HAP-1 (cell line): ENCODE results near the gene MAN2A1.
"Not testable (repeated sequence)": the region's sequence is repeated elsewhere in the genome, so short reads cannot be mapped to it uniquely, and the experiment has no call there.

Experiments
- DNase-seq, 2 experiments: peaks; one replicate each; pipeline ENCODE4 v3.0.0-alpha.2; 2016 to 2020; ENCODE audit warnings: low spot score in 2 of 2
- H3K27me3 ChIP-seq: fragments of 250-450 bp; sonication (Bioruptor Pico); 2 replicates; pipeline ENCODE4 v1.5.1; 2020; ENCODE audit warnings: low read depth, mild to moderate bottlenecking, moderate library complexity
- H3K36me3 ChIP-seq: fragments of 250-450 bp; sonication (Bioruptor Pico); replicated peaks from 2 replicates; pipeline ENCODE4 v1.5.1; 2020; ENCODE audit warnings: mild to moderate bottlenecking
- H3K4me1 ChIP-seq: fragments of 250-450 bp; sonication (Bioruptor Pico); 2 replicates; pipeline ENCODE4 v1.5.1; 2020; ENCODE audit warnings: mild to moderate bottlenecking
- H3K4me3 ChIP-seq: fragments of 250-450 bp; sonication (Bioruptor Pico); 2 replicates; pipeline ENCODE4 v1.5.1; 2020; ENCODE audit warnings: mild to moderate bottlenecking, moderate library complexity
- H3K9me3 ChIP-seq: fragments of 250-450 bp; sonication (Bioruptor Pico); 2 replicates; pipeline ENCODE4 v1.5.1; 2020; ENCODE audit warnings: mild to moderate bottlenecking, moderate library complexity
- in situ Hi-C: fragments of 300-500 bp; cut with MboI; formaldehyde crosslinking; loops from 3 replicates; pipeline ENCODE4 v1.14.3; 2020; ENCODE audit warnings: low sequenced_read_pairs, inconsistent platforms, mixed read lengths

Gene MAN2A1

GRCh38 chr5:109757490-109757889 lies 67.8 kb downstream of the MAN2A1 start:
- in situ Hi-C loops = no loop called here
- H3K36me3 ChIP-seq = no peaks in the 10 kb centered on the region; the same call in none of the 2 replicates
- no peak for DNase-seq
- no peaks in the 10 kb centered on the region for H3K9me3 ChIP-seq
- H3K4me1 ChIP-seq = peaks cover 5% of the 10 kb centered on the region
- no peaks in the 10 kb centered on the region for H3K27me3 ChIP-seq
- no peak overlapping the region for H3K4me3 ChIP-seq

GRCh38 chr5:109759306-109759705 lies 69.6 kb downstream of the MAN2A1 start:
- Histone ChIP-seq H3K4me3 (no peak overlapping the region), H3K36me3 (no peaks in the 10 kb centered on the region; the same call in none of the 2 replicates), H3K9me3 (no peaks in the 10 kb centered on the region), H3K27me3 (no peaks in the 10 kb centered on the region), H3K4me1 (peaks cover 5% of the 10 kb centered on the region)
- in situ Hi-C loops = no loop called here
- DNase-seq = no peak

GRCh38 chr5:109760130-109760529 lies 70.4 kb downstream of the MAN2A1 start:
- H3K4me3 ChIP-seq, H3K36me3 ChIP-seq, H3K4me1 ChIP-seq, H3K27me3 ChIP-seq, DNase-seq, H3K9me3 ChIP-seq, in situ Hi-C loops: not testable (repeated sequence)

- Histone ChIP-seq H3K9me3 (no peaks in the 10 kb centered on the region), H3K27me3 (no peaks in the 10 kb centered on the region), H3K4me1 (peaks cover 3% of the 10 kb centered on the region), H3K4me3 (no peak overlapping the region), H3K36me3 (peaks cover under 1% of the 10 kb centered on the region)
- no peak for DNase-seq
- in situ Hi-C loops = no loop called here
These were observed 73.1 kb downstream of the MAN2A1 start for GRCh38 chr5:109762821-109763220.

- no peak for DNase-seq
- H3K27me3 ChIP-seq = no peaks in the 10 kb centered on the region
- H3K36me3 ChIP-seq = peaks cover 2% of the 10 kb centered on the region; the same call in 1 of the 2 replicates
- H3K4me1 ChIP-seq = peaks cover 4% of the 10 kb centered on the region; the same call in 1 of the 2 replicates
- in situ Hi-C loops = no loop called here
- H3K9me3 ChIP-seq = no peaks in the 10 kb centered on the region
- H3K4me3 ChIP-seq = no peak overlapping the region
These were observed 77.7 kb downstream of the MAN2A1 start for GRCh38 chr5:109767184-109767995.

GRCh38 chr5:109767997-109768396 lies 78.3 kb downstream of the MAN2A1 start:
- Histone ChIP-seq H3K9me3 (no peaks in the 10 kb centered on the region), H3K27me3 (no peaks in the 10 kb centered on the region), H3K4me3 (no peak overlapping the region), H3K36me3 (peaks cover 2% of the 10 kb centered on the region; the same call in 1 of the 2 replicates), H3K4me1 (peaks cover 4% of the 10 kb centered on the region; the same call in 1 of the 2 replicates)
- in situ Hi-C loops = no loop called here
- DNase-seq = no peak

- no peak for DNase-seq
- H3K4me3 ChIP-seq = no peak overlapping the region
- in situ Hi-C loops = no loop called here
- no peaks in the 10 kb centered on the region for H3K27me3 ChIP-seq
- peaks cover 4% of the 10 kb centered on the region; the same call in 1 of the 2 replicates for H3K4me1 ChIP-seq
- H3K9me3 ChIP-seq = no peaks in the 10 kb centered on the region
- H3K36me3 ChIP-seq = peaks cover 2% of the 10 kb centered on the region; the same call in 1 of the 2 replicates
These were observed 80.0 kb downstream of the MAN2A1 start for GRCh38 chr5:109769597-109770291.

GRCh38 chr5:109775130-109775529 lies 85.4 kb downstream of the MAN2A1 start:
- no peak for DNase-seq
- Histone ChIP-seq H3K9me3 (no peaks in the 10 kb centered on the region), H3K27me3 (no peaks in the 10 kb centered on the region), H3K4me1 (peaks cover 9% of the 10 kb centered on the region), H3K36me3 (peaks cover 3% of the 10 kb centered on the region; the same call in 1 of the 2 replicates), H3K4me3 (no peak overlapping the region)
- in situ Hi-C loops = no loop called here

GRCh38 chr5:109779036-109779735 lies 89.5 kb downstream of the MAN2A1 start:
- in situ Hi-C loops = no loop called here
- Histone ChIP-seq H3K4me3 (no peak overlapping the region), H3K4me1 (peaks cover 9% of the 10 kb centered on the region), H3K36me3 (peaks cover 6% of the 10 kb centered on the region), H3K9me3 (no peaks in the 10 kb centered on the region), H3K27me3 (no peaks in the 10 kb centered on the region)
- no peak for DNase-seq

- H3K9me3 ChIP-seq = no peaks in the 10 kb centered on the region
- no peaks in the 10 kb centered on the region for H3K27me3 ChIP-seq
- H3K4me1 ChIP-seq = no peaks in the 10 kb centered on the region
- no peak overlapping the region for H3K4me3 ChIP-seq
- H3K36me3 ChIP-seq = peaks cover 6% of the 10 kb centered on the region
- in situ Hi-C loops = no loop called here
- DNase-seq = no peak
These were observed 95.0 kb downstream of the MAN2A1 start for GRCh38 chr5:109784687-109785086.

- H3K36me3 ChIP-seq = peaks cover 7% of the 10 kb centered on the region; the same call in 1 of the 2 replicates
- H3K4me1 ChIP-seq = no peaks in the 10 kb centered on the region
- H3K4me3 ChIP-seq = no peak overlapping the region
- H3K9me3 ChIP-seq = 0 out of 2 replicates have a peak, but pooled peaks cover under 1% of the 10 kb centered on the region
- no peak for DNase-seq
- H3K27me3 ChIP-seq = no peaks in the 10 kb centered on the region
- in situ Hi-C loops = no loop called here
These were observed 96.6 kb downstream of the MAN2A1 start for GRCh38 chr5:109786206-109786855.

GRCh38 chr5:109788596-109788995 lies 98.9 kb downstream of the MAN2A1 start:
- no peaks in the 10 kb centered on the region for H3K4me1 ChIP-seq
- DNase-seq = no peak
- H3K9me3 ChIP-seq = 0 out of 2 replicates have a peak, but pooled peaks cover 9% of the 10 kb centered on the region
- no peaks in the 10 kb centered on the region for H3K27me3 ChIP-seq
- H3K4me3 ChIP-seq = no peak overlapping the region
- H3K36me3 ChIP-seq = 0 out of 2 replicates have a peak, but pooled peaks cover 15% of the 10 kb centered on the region
- in situ Hi-C loops = no loop called here

- Histone ChIP-seq H3K9me3 (0 out of 2 replicates have a peak, but pooled peaks cover 9% of the 10 kb centered on the region), H3K4me3 (no peak overlapping the region), H3K36me3 (peaks cover 26% of the 10 kb centered on the region), H3K27me3 (no peaks in the 10 kb centered on the region), H3K4me1 (no peaks in the 10 kb centered on the region)
- no peak for DNase-seq
- in situ Hi-C loops = no loop called here
These were observed 102.9 kb downstream of the MAN2A1 start for GRCh38 chr5:109792613-109793012.
